ENCODE results near the gene E2F2. TPM values are rescaled to one million over a fixed set of nuclear protein-coding genes. Genes with fewer than 3 reads are reported as not detected.
"Not testable (repeated sequence)": the region's sequence is repeated elsewhere in the genome, so short reads cannot be mapped to it uniquely, and the experiment has no call there.

The E2F2 gene
- total RNA-seq, 5 donors from 2014 or later (not counting 1 experiment from before 2014, with no cell fraction given) = 1.7 to 3.1 (median 2.5) TPM

DNA sequence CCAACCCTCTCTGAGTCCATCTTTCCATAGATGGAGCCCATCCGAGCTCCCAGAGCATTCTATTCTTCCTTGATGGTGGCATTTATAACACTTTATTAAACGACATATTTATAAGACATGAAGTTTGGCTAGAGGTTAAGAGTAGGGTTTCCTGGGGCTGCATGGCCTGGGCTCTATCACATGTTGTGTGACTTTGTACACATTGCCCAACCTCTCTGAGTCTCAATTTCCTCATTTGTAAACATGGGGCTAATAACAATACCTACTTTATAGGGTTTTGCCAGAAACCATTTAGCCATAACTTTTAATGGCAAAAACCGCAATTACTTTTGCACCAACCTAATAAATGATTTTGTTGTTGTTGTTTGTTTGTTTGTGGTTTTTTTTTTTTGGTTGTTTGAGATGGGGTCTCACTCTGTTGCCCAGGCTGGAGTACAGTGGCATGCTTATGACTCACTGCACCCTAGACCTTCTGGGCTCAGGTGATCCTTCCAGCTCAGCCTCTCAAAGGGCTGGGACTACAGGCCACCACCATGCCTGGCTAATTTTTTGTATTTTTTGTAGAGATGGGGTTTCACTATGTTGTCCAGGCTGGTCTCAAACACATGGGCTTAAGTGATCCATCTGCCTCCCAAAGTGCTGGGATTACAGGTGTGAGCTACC lies 33.1 kb downstream of the E2F2 start:
- H3K36me3 ChIP-seq (ENCODE audit: control insufficient read depth in 2 of 2, extremely low read depth in 1 of 2, insufficient read depth in 1 of 2, low read length in 1 of 2) = no peaks in the 10 kb centered on the region
- no peak overlapping the region for H3K27ac Mint-ChIP-seq

GRCh38 chr1:23496490-23497181 lies 34.4 kb downstream of the E2F2 start:
- WGBS (ENCODE audit: insufficient coverage) = 63% methylated on average over 3 of the region's 7 CpGs
- no peaks in the 10 kb centered on the region for H3K9me3 ChIP-seq
- no peak for DNase-seq
- no peak overlapping the region for H3K27ac ChIP-seq (ENCODE audit: low read length)
- ChIA-PET CTCF (interaction anchor here (0.5 to 5.9 kb wide), 30 partner anchors 10 to 378 kb away, joined by 3 to 99 read pairs (median 5); partner anchors contain the start of genes ASAP3 (in 1 of the 2), E2F2 (in 1 of the 2) and RPL11 (in 1 of the 2)), POLR2A (interaction anchor here in 1 of 2 donors (0.6 kb wide), 1 partner anchor 262 kb away, joined by 4 read pairs; no protein-coding TSS in a partner anchor)
- ATAC-seq (replicated peaks in 1 of 4) = peak in 2 of 4 experiments; percentile 12 to 20
- H3K27me3 ChIP-seq (replicated peaks in 1 of 2; ENCODE audit: control insufficient read depth in 2 of 2, extremely low read depth in 1 of 2, insufficient read depth in 2 of 2, low read length in 1 of 2) = peaks cover 0 to 7% of the 10 kb centered on the region in 2 experiments
- no peak overlapping the region for H3K27ac Mint-ChIP-seq
- H3K4me3 Mint-ChIP-seq = no peak overlapping the region
- peaks cover 0 to 3% of the 10 kb centered on the region in 2 donors for H3K27me3 Mint-ChIP-seq
- peaks cover 0 to 4% of the 10 kb centered on the region in 2 experiments for H3K4me1 ChIP-seq (ENCODE audit: control insufficient read depth in 1 of 2, extremely low read depth in 1 of 2, insufficient read depth in 2 of 2, low read length in 2 of 2)
- H3K36me3 ChIP-seq (ENCODE audit: control insufficient read depth in 2 of 2, extremely low read depth in 1 of 2, insufficient read depth in 1 of 2, low read length in 1 of 2) = no peaks in the 10 kb centered on the region
- peaks cover 3 to 6% (median 5%) of the 10 kb centered on the region in 3 donors for H3K4me1 Mint-ChIP-seq
- H3K36me3 Mint-ChIP-seq = no peaks in the 10 kb centered on the region
- no peak overlapping the region for H3K4me3 ChIP-seq (ENCODE audit: control insufficient read depth in 1 of 2, extremely low read depth in 1 of 2, low read length in 1 of 2)
- H3K9me3 Mint-ChIP-seq = no peaks in the 10 kb centered on the region

More for the DNA sequence above, 33.1 kb downstream of the E2F2 start:
- Histone ChIP-seq H3K4me3 (ENCODE audit: control insufficient read depth in 1 of 2, extremely low read depth in 1 of 2, low read length in 1 of 2) (no peak overlapping the region), H3K4me1 (ENCODE audit: control insufficient read depth in 1 of 2, extremely low read depth in 1 of 2, insufficient read depth in 2 of 2, low read length in 2 of 2) (peaks cover 0 to 4% of the 10 kb centered on the region in 2 experiments), H3K27me3 (replicated peaks in 1 of 2; ENCODE audit: control insufficient read depth in 2 of 2, extremely low read depth in 1 of 2, insufficient read depth in 2 of 2, low read length in 1 of 2) (no peaks in the 10 kb centered on the region), H3K9me3 (no peaks in the 10 kb centered on the region), H3K27ac (ENCODE audit: low read length) (no peak overlapping the region)
- POLR2A ChIA-PET = interaction anchor here (0.6 to 0.9 kb wide), 3 partner anchors 40 to 260 kb away, joined by 3 to 7 read pairs (median 4); no protein-coding TSS in a partner anchor
- DNase-seq (no peak), ATAC-seq (replicated peaks in 1 of 4) (no peak)
- H3K27me3 Mint-ChIP-seq = no peaks in the 10 kb centered on the region
- H3K4me3 Mint-ChIP-seq = no peak overlapping the region
- no peaks in the 10 kb centered on the region for H3K36me3 Mint-ChIP-seq
- H3K4me1 Mint-ChIP-seq = peaks cover 3 to 6% (median 5%) of the 10 kb centered on the region in 3 donors
- WGBS (ENCODE audit: insufficient coverage) = no CpG with 5 or more reads among the region's 3 CpGs
- CTCF ChIA-PET = interaction anchor here (0.6 to 5.9 kb wide), 21 partner anchors 11 to 1329 kb away, joined by 3 to 99 read pairs (median 6); partner anchors contain the start of genes ASAP3 (in 1 of the 2) and E2F2 (in 1 of the 2)
- H3K9me3 Mint-ChIP-seq = no peaks in the 10 kb centered on the region

- CTCF ChIA-PET = interaction anchor here (0.6 to 5.9 kb wide), 9 partner anchors 9 to 108 kb away, joined by 3 to 99 read pairs (median 4); partner anchors contain the start of gene ASAP3 (in 1 of the 2)
- ATAC-seq (replicated peaks in 1 of 4); H3K27ac Mint-ChIP-seq; H3K4me1 Mint-ChIP-seq; H3K9me3 Mint-ChIP-seq; H3K36me3 ChIP-seq (ENCODE audit: control insufficient read depth in 2 of 2, extremely low read depth in 1 of 2, insufficient read depth in 1 of 2, low read length in 1 of 2); DNase-seq; H3K4me3 ChIP-seq (ENCODE audit: control insufficient read depth in 1 of 2, extremely low read depth in 1 of 2, low read length in 1 of 2); H3K9me3 ChIP-seq; H3K27me3 ChIP-seq (replicated peaks in 1 of 2; ENCODE audit: control insufficient read depth in 2 of 2, extremely low read depth in 1 of 2, insufficient read depth in 2 of 2, low read length in 1 of 2); H3K4me1 ChIP-seq (ENCODE audit: control insufficient read depth in 1 of 2, extremely low read depth in 1 of 2, insufficient read depth in 2 of 2, low read length in 2 of 2); H3K27ac ChIP-seq (ENCODE audit: low read length); H3K4me3 Mint-ChIP-seq; POLR2A ChIA-PET; H3K36me3 Mint-ChIP-seq: not testable (repeated sequence)
- WGBS (ENCODE audit: insufficient coverage) = no CpG with 5 or more reads among the region's 6 CpGs
- peaks cover 0 to 12% of the 10 kb centered on the region in 2 donors for H3K27me3 Mint-ChIP-seq
Measured at GRCh38 chr1:23494836-23495235, 36.2 kb downstream of the E2F2 start.

GRCh38 chr1:23492776-23493175 lies 38.3 kb downstream of the E2F2 start:
- DNase-seq; H3K9me3 ChIP-seq; H3K9me3 Mint-ChIP-seq; H3K27ac ChIP-seq (ENCODE audit: low read length); H3K36me3 ChIP-seq (ENCODE audit: control insufficient read depth in 2 of 2, extremely low read depth in 1 of 2, insufficient read depth in 1 of 2, low read length in 1 of 2); POLR2A ChIA-PET; ATAC-seq (replicated peaks in 1 of 4); H3K27ac Mint-ChIP-seq; H3K4me1 ChIP-seq (ENCODE audit: control insufficient read depth in 1 of 2, extremely low read depth in 1 of 2, insufficient read depth in 2 of 2, low read length in 2 of 2); H3K4me3 Mint-ChIP-seq; H3K4me1 Mint-ChIP-seq; H3K4me3 ChIP-seq (ENCODE audit: control insufficient read depth in 1 of 2, extremely low read depth in 1 of 2, low read length in 1 of 2); H3K36me3 Mint-ChIP-seq: not testable (repeated sequence)
- CTCF ChIA-PET = interaction anchor here in 1 of 2 donors (1.2 kb wide), 1 partner anchor 47 kb away, joined by 4 read pairs; no protein-coding TSS in a partner anchor
- H3K27me3 ChIP-seq (replicated peaks in 1 of 2; ENCODE audit: control insufficient read depth in 2 of 2, extremely low read depth in 1 of 2, insufficient read depth in 2 of 2, low read length in 1 of 2) = peaks cover 2 to 12% of the 10 kb centered on the region in 2 experiments
- peaks cover 6 to 12% of the 10 kb centered on the region in 2 donors for H3K27me3 Mint-ChIP-seq
- no CpG with 5 or more reads among the region's 6 CpGs for WGBS (ENCODE audit: insufficient coverage)

GRCh38 chr1:23492132-23492720 lies 38.8 kb downstream of the E2F2 start:
- Mint-ChIP-seq H3K27ac (no peak overlapping the region), H3K27me3 (peaks cover 7 to 12% of the 10 kb centered on the region in 2 donors), H3K36me3 (no peaks in the 10 kb centered on the region), H3K4me3 (no peak overlapping the region), H3K4me1 (no peaks in the 10 kb centered on the region), H3K9me3 (no peaks in the 10 kb centered on the region)
- CTCF ChIA-PET = interaction anchor here in 1 of 2 donors (0.7 kb wide), 1 partner anchor 11 kb away, joined by 11 read pairs; no protein-coding TSS in a partner anchor
- H3K27me3 ChIP-seq (replicated peaks in 1 of 2; ENCODE audit: control insufficient read depth in 2 of 2, extremely low read depth in 1 of 2, insufficient read depth in 2 of 2, low read length in 1 of 2) = peaks cover 2 to 12% of the 10 kb centered on the region in 2 experiments
- H3K4me3 ChIP-seq (ENCODE audit: control insufficient read depth in 1 of 2, extremely low read depth in 1 of 2, low read length in 1 of 2) = no peak overlapping the region
- no peaks in the 10 kb centered on the region for H3K36me3 ChIP-seq (ENCODE audit: control insufficient read depth in 2 of 2, extremely low read depth in 1 of 2, insufficient read depth in 1 of 2, low read length in 1 of 2)
- no peaks in the 10 kb centered on the region for H3K9me3 ChIP-seq
- no peak overlapping the region for H3K27ac ChIP-seq (ENCODE audit: low read length)
- peaks cover 0 to 2% of the 10 kb centered on the region in 2 experiments for H3K4me1 ChIP-seq (ENCODE audit: control insufficient read depth in 1 of 2, extremely low read depth in 1 of 2, insufficient read depth in 2 of 2, low read length in 2 of 2)
- POLR2A ChIA-PET = interaction anchor here in 1 of 2 donors (0.7 kb wide), 1 partner anchor 25 kb away, joined by 15 read pairs; no protein-coding TSS in a partner anchor
- ATAC-seq (replicated peaks in 1 of 4) (no peak), DNase-seq (no peak)
- 73% methylated on average over 3 of the region's 3 CpGs for WGBS (ENCODE audit: insufficient coverage)

- H3K27ac ChIP-seq (ENCODE audit: low read length) = no peak overlapping the region
- no peaks in the 10 kb centered on the region for H3K36me3 Mint-ChIP-seq
- no peaks in the 10 kb centered on the region for H3K36me3 ChIP-seq (ENCODE audit: control insufficient read depth in 2 of 2, extremely low read depth in 1 of 2, insufficient read depth in 1 of 2, low read length in 1 of 2)
- ChIA-PET POLR2A (no interaction called here), CTCF (no interaction called here)
- H3K27me3 Mint-ChIP-seq = peaks cover 7 to 12% of the 10 kb centered on the region in 2 donors
- no peaks in the 10 kb centered on the region for H3K9me3 ChIP-seq
- peaks cover 4% of the 10 kb centered on the region in 3 donors for H3K4me1 Mint-ChIP-seq
- H3K4me1 ChIP-seq (ENCODE audit: control insufficient read depth in 1 of 2, extremely low read depth in 1 of 2, insufficient read depth in 2 of 2, low read length in 2 of 2) = peaks cover 0 to 2% of the 10 kb centered on the region in 2 experiments
- H3K27ac Mint-ChIP-seq = no peak overlapping the region
- DNase-seq (no peak), ATAC-seq (replicated peaks in 1 of 4) (no peak)
- H3K9me3 Mint-ChIP-seq = no peaks in the 10 kb centered on the region
- WGBS (ENCODE audit: insufficient coverage) = 75% methylated on average over 2 of the region's 5 CpGs
- H3K4me3 Mint-ChIP-seq = no peak overlapping the region
- H3K4me3 ChIP-seq (ENCODE audit: control insufficient read depth in 1 of 2, extremely low read depth in 1 of 2, low read length in 1 of 2) = no peak overlapping the region
- H3K27me3 ChIP-seq (replicated peaks in 1 of 2; ENCODE audit: control insufficient read depth in 2 of 2, extremely low read depth in 1 of 2, insufficient read depth in 2 of 2, low read length in 1 of 2) = peaks cover 2 to 17% of the 10 kb centered on the region in 2 experiments
Measured at GRCh38 chr1:23489842-23490241, 41.2 kb downstream of the E2F2 start.

Data from T-cell (primary cell).